ENCODE measurements around the gene NTM.

NTM gene

GRCh38 chr11:131745405-131745804, 375.0 kb downstream of the NTM start:
- Histone ChIP-seq H3K9me3 (ENCODE audit: low read length) (no peaks in the 10 kb centered on the region), H2AFZ (ENCODE audit: low read depth, low read length) (no peak overlapping the region), H3K27me3 (ENCODE audit: insufficient read depth, low read length) (no peaks in the 10 kb centered on the region), H3K36me3 (ENCODE audit: insufficient read depth, low read length) (no peaks in the 10 kb centered on the region), H3K4me1 (ENCODE audit: insufficient read depth, low read length) (no peaks in the 10 kb centered on the region), H3K4me3 (ENCODE audit: low read length) (no peak overlapping the region)

DNA sequence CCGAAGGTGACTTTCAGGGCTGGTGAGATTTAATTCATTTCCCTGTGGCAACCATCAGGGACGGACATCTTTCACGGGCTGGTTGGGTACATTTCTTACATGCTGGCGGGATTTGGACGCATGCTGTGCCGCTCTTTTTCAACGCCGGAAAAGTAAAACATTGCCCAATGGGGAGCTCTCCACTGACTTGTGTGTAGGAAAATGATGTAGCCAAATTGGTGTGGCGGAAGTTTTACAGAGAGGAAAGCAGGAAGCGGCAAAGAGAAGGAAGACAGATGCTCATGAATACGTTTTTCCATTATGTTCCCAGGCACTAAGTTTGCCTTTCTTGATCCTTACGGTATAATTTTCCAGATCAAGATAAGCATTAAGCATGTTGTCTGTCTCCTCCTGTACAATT, 375.8 kb downstream of the NTM start:
- Histone ChIP-seq H2AFZ (ENCODE audit: low read depth, low read length) (no peak overlapping the region), H3K36me3 (ENCODE audit: insufficient read depth, low read length) (no peaks in the 10 kb centered on the region), H3K27me3 (ENCODE audit: insufficient read depth, low read length) (no peaks in the 10 kb centered on the region), H3K4me3 (ENCODE audit: low read length) (no peak overlapping the region), H3K4me1 (ENCODE audit: insufficient read depth, low read length) (no peaks in the 10 kb centered on the region), H3K9me3 (ENCODE audit: low read length) (no peaks in the 10 kb centered on the region)

- Histone ChIP-seq H3K9me3 (ENCODE audit: low read length) (no peaks in the 10 kb centered on the region), H3K27me3 (ENCODE audit: insufficient read depth, low read length) (no peaks in the 10 kb centered on the region), H2AFZ (ENCODE audit: low read depth, low read length) (no peak overlapping the region), H3K36me3 (ENCODE audit: insufficient read depth, low read length) (no peaks in the 10 kb centered on the region), H3K4me3 (ENCODE audit: low read length) (no peak overlapping the region), H3K4me1 (ENCODE audit: insufficient read depth, low read length) (no peaks in the 10 kb centered on the region)
These were observed 378.0 kb downstream of the NTM start for GRCh38 chr11:131748151-131749050.

DNA sequence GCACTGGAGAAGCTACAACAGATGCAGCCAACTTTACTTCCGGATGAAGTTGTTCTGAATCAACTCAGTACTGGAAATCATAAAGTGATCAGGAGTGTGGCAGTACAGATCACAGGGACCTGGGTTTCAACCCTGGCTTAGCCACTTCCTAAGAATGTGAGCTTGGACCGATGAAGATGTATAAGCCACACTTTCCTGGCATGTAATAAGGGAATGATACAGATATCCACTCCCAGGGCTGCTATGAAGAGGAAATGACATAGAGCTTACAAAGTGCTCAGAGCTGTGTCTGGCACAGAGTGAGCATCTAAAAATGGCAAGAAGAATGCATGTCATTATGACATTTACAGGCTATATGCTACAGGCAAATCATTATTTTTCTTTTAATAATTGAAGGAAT, 378.7 kb downstream of the NTM start:
- Histone ChIP-seq H3K27me3 (ENCODE audit: insufficient read depth, low read length) (no peaks in the 10 kb centered on the region), H3K36me3 (ENCODE audit: insufficient read depth, low read length) (no peaks in the 10 kb centered on the region), H3K9me3 (ENCODE audit: low read length) (no peaks in the 10 kb centered on the region), H3K4me3 (ENCODE audit: low read length) (no peak overlapping the region), H3K4me1 (ENCODE audit: insufficient read depth, low read length) (no peaks in the 10 kb centered on the region), H2AFZ (ENCODE audit: low read depth, low read length) (no peak overlapping the region)

- Histone ChIP-seq H3K4me1 (ENCODE audit: insufficient read depth, low read length) (no peaks in the 10 kb centered on the region), H3K4me3 (ENCODE audit: low read length) (no peak overlapping the region), H3K9me3 (ENCODE audit: low read length) (no peaks in the 10 kb centered on the region), H2AFZ (ENCODE audit: low read depth, low read length) (no peak overlapping the region), H3K36me3 (ENCODE audit: insufficient read depth, low read length) (no peaks in the 10 kb centered on the region), H3K27me3 (ENCODE audit: insufficient read depth, low read length) (no peaks in the 10 kb centered on the region)
These were observed 379.7 kb downstream of the NTM start for GRCh38 chr11:131750152-131750551.

DNA sequence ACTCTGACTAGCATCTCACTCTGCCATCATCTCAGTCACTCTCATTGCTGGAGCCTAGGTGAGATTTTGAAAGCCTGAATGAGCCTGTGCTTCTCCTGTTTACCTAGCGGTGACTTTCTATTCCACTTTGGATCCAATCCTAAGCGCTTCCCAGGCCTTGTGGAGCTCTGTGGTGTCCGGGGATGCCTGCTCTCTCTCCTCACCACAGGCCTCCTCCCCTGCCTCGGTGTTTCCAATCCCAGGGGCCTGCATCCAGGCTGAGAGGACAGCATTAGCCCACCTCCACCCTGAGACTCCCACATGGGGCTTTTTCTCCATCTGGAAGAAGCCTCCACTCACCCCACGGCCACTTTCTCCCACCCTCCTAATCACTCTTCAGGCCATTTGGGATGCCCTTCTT, 380.3 kb downstream of the NTM start:
- Histone ChIP-seq H3K9me3 (ENCODE audit: low read length) (no peaks in the 10 kb centered on the region), H3K4me3 (ENCODE audit: low read length) (no peak overlapping the region), H2AFZ (ENCODE audit: low read depth, low read length) (no peak overlapping the region), H3K36me3 (ENCODE audit: insufficient read depth, low read length) (no peaks in the 10 kb centered on the region), H3K27me3 (ENCODE audit: insufficient read depth, low read length) (no peaks in the 10 kb centered on the region), H3K4me1 (ENCODE audit: insufficient read depth, low read length) (no peaks in the 10 kb centered on the region)

- Histone ChIP-seq H3K36me3 (ENCODE audit: insufficient read depth, low read length) (no peaks in the 10 kb centered on the region), H3K27me3 (ENCODE audit: insufficient read depth, low read length) (no peaks in the 10 kb centered on the region), H3K4me3 (ENCODE audit: low read length) (no peak overlapping the region), H3K9me3 (ENCODE audit: low read length) (no peaks in the 10 kb centered on the region), H2AFZ (ENCODE audit: low read depth, low read length) (no peak overlapping the region), H3K4me1 (ENCODE audit: insufficient read depth, low read length) (no peaks in the 10 kb centered on the region)
These were observed 384.3 kb downstream of the NTM start for GRCh38 chr11:131754671-131755070.

DNA sequence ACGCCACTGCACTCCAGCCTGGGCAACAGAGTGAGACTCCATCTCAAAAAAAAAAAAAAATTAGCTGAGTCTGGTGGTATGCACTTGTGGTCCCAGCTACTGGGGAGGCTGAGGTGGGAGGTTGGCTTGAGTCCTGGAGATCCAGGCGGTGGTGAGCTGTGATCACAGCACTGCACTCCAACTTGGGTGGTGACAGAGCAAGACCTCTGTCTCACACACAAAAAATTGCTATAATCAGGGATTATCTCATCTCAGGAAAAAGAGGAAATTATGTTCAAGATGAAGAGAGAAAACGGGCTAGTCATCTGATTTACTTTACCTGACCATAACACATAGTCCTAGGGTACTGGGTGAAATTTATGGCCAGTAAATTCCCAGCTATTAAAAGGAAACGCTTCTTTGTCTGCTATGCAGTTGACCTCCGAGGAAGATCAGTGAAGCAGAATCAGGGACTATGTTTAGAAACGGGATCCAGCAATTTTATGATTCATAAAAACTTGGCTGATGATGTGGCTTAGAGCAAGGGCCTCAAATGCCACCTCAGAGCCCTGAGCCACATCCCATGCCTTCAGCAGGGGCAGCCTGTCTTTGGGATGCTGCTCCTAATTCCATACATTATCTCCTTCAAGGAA, 386.2 kb downstream of the NTM start:
- H3K4me1 ChIP-seq (ENCODE audit: insufficient read depth, low read length) = no peaks in the 10 kb centered on the region
- no peaks in the 10 kb centered on the region for H3K36me3 ChIP-seq (ENCODE audit: insufficient read depth, low read length)
- H2AFZ ChIP-seq (ENCODE audit: low read depth, low read length) = no peak overlapping the region
- H3K27me3 ChIP-seq (ENCODE audit: insufficient read depth, low read length) = no peaks in the 10 kb centered on the region
- H3K9me3 ChIP-seq (ENCODE audit: low read length) = no peaks in the 10 kb centered on the region
- H3K4me3 ChIP-seq (ENCODE audit: low read length) = no peak overlapping the region

GRCh38 chr11:131758726-131759125, 388.3 kb downstream of the NTM start:
- Histone ChIP-seq H2AFZ (ENCODE audit: low read depth, low read length) (no peak overlapping the region), H3K27me3 (ENCODE audit: insufficient read depth, low read length) (no peaks in the 10 kb centered on the region), H3K9me3 (ENCODE audit: low read length) (no peaks in the 10 kb centered on the region), H3K4me1 (ENCODE audit: insufficient read depth, low read length) (no peaks in the 10 kb centered on the region), H3K4me3 (ENCODE audit: low read length) (no peak overlapping the region), H3K36me3 (ENCODE audit: insufficient read depth, low read length) (no peaks in the 10 kb centered on the region)

GRCh38 chr11:131759140-131759539, 388.7 kb downstream of the NTM start:
- no peak overlapping the region for H2AFZ ChIP-seq (ENCODE audit: low read depth, low read length)
- no peak overlapping the region for H3K4me3 ChIP-seq (ENCODE audit: low read length)
- H3K27me3 ChIP-seq (ENCODE audit: insufficient read depth, low read length) = no peaks in the 10 kb centered on the region
- H3K36me3 ChIP-seq (ENCODE audit: insufficient read depth, low read length) = no peaks in the 10 kb centered on the region
- no peaks in the 10 kb centered on the region for H3K9me3 ChIP-seq (ENCODE audit: low read length)
- H3K4me1 ChIP-seq (ENCODE audit: insufficient read depth, low read length) = no peaks in the 10 kb centered on the region

GRCh38 chr11:131760091-131761061, 390.0 kb downstream of the NTM start:
- Histone ChIP-seq H2AFZ (ENCODE audit: low read depth, low read length) (no peak overlapping the region), H3K36me3 (ENCODE audit: insufficient read depth, low read length) (no peaks in the 10 kb centered on the region), H3K4me3 (ENCODE audit: low read length) (no peak overlapping the region), H3K27me3 (ENCODE audit: insufficient read depth, low read length) (no peaks in the 10 kb centered on the region), H3K4me1 (ENCODE audit: insufficient read depth, low read length) (no peaks in the 10 kb centered on the region), H3K9me3 (ENCODE audit: low read length) (no peaks in the 10 kb centered on the region)

- H2AFZ ChIP-seq (ENCODE audit: low read depth, low read length) = no peak overlapping the region
- H3K4me1 ChIP-seq (ENCODE audit: insufficient read depth, low read length) = no peaks in the 10 kb centered on the region
- H3K36me3 ChIP-seq (ENCODE audit: insufficient read depth, low read length) = no peaks in the 10 kb centered on the region
- H3K9me3 ChIP-seq (ENCODE audit: low read length) = no peaks in the 10 kb centered on the region
- no peaks in the 10 kb centered on the region for H3K27me3 ChIP-seq (ENCODE audit: insufficient read depth, low read length)
- H3K4me3 ChIP-seq (ENCODE audit: low read length) = no peak overlapping the region
These were observed 392.1 kb downstream of the NTM start for GRCh38 chr11:131762346-131763110.

Data from neuron (in vitro differentiated cells).